H1 (cell line): ENCODE data around the gene EIF4E2. TPM values are rescaled to one million over a fixed set of nuclear protein-coding genes. Genes with fewer than 3 reads are reported as not detected.

Experiments used
- CTCF ChIA-PET: fragments of 300-600 bp; sonication (Branson Sonifier 250); formaldehyde crosslinking; loops from one replicate; lab custom pipeline; 2021; ENCODE audit not compliant: partially characterized antibody; lab: Charles Lee
- POLR2A ChIA-PET: fragments of 300-600 bp; sonication (Branson Sonifier 250); formaldehyde crosslinking; loops from one replicate; lab custom pipeline; 2021; ENCODE audit warnings: inconsistent platforms; ENCODE audit not compliant: partially characterized antibody; lab: Charles Lee
- DNase-seq, 2 experiments: peaks; one replicate each; pipeline versions ENCODE4 v3.0.0 to v3.0.0-alpha.2; 2010 to 2022; ENCODE audit warnings: low spot score in 2 of 2, low read depth in 1 of 2, mixed read lengths in 1 of 2
- FAIRE-seq: peaks from 2 replicates; lab custom pipeline; 2011; peaks lifted over from hg19 to GRCh38; lab: Jason Lieb, UNC
- H2AFZ ChIP-seq: 2 replicates; pipeline ENCODE4 v1.8.1; 2012; ENCODE audit warnings: low read length, inconsistent platforms
- H2AK5ac ChIP-seq: 2 replicates; pipeline ENCODE4 v1.6.1; 2013; ENCODE audit warnings: low read depth, low read length
- H2BK120ac ChIP-seq: replicated peaks from 2 replicates; pipeline ENCODE3; 2013; ENCODE audit warnings: low read depth, low read length, inconsistent platforms
- H2BK12ac ChIP-seq: 2 replicates; pipeline ENCODE4 v1.6.1; 2013; ENCODE audit warnings: low read depth, low read length
- H2BK15ac ChIP-seq: 2 replicates; pipeline ENCODE4 v1.6.1; 2013; ENCODE audit warnings: low read length
- H2BK20ac ChIP-seq: 2 replicates; pipeline ENCODE4 v1.6.1; 2013; ENCODE audit warnings: low read length
- H2BK5ac ChIP-seq: 2 replicates; pipeline ENCODE4 v1.6.1; 2013; ENCODE audit warnings: low read depth, low read length
- H3K14ac ChIP-seq: 2 replicates; pipeline ENCODE4 v1.6.1; 2013; ENCODE audit warnings: inconsistent platforms; ENCODE audit not compliant: insufficient read length
- H3K18ac ChIP-seq: 2 replicates; pipeline ENCODE4 v1.6.1; 2013; ENCODE audit warnings: low read length; ENCODE audit errors: extremely low read depth
- H3K23ac ChIP-seq: 2 replicates; pipeline ENCODE4 v1.6.1; 2013; ENCODE audit warnings: inconsistent platforms; ENCODE audit not compliant: insufficient read length
- H3K23me2 ChIP-seq: 2 replicates; pipeline ENCODE4 v1.6.1; 2013; ENCODE audit warnings: low read depth, low read length
- H3K27ac ChIP-seq: 2 replicates; pipeline ENCODE4 v1.6.1; 2011; ENCODE audit warnings: low read depth, low read length, inconsistent platforms
- H3K27me3 ChIP-seq, 4 experiments: replicated peaks in 1 of 4; 1 replicate in 1 of 4; 2 replicates in 3 of 4; pipeline versions ENCODE4 v1.6.1 to v1.8.1; 2011 to 2013; ENCODE audit warnings: low read length in 3 of 4, mild to moderate bottlenecking in 3 of 4, inconsistent platforms in 2 of 4, mixed read lengths in 2 of 4, moderate library complexity in 1 of 4; ENCODE audit not compliant: control insufficient read depth in 3 of 4, insufficient read depth in 3 of 4; ENCODE audit errors: extremely low read depth in 1 of 4
- H3K36me3 ChIP-seq, 4 experiments: 2 replicates each; pipeline versions ENCODE4 v1.6.1 to v1.8.1; 2011 to 2013; ENCODE audit warnings: mild to moderate bottlenecking in 4 of 4, low read length in 3 of 4, moderate library complexity in 2 of 4, control low read depth in 1 of 4, inconsistent platforms in 1 of 4; ENCODE audit not compliant: insufficient read depth in 4 of 4, control insufficient read depth in 2 of 4
- H3K4ac ChIP-seq: replicated peaks from 2 replicates; pipeline ENCODE3; 2013; ENCODE audit warnings: low read length, low read depth, mixed read lengths, inconsistent platforms; ENCODE audit not compliant: insufficient read length
- H3K4me1 ChIP-seq, 4 experiments: replicated peaks in 1 of 4; 1 replicate in 1 of 4; 2 replicates in 3 of 4; pipeline versions ENCODE4 v1.6.1 to v1.8.1; 2011 to 2013; ENCODE audit warnings: low read length in 3 of 4, inconsistent platforms in 2 of 4, mixed read lengths in 1 of 4; ENCODE audit not compliant: insufficient read depth in 4 of 4, control insufficient read depth in 3 of 4
- H3K4me2 ChIP-seq, 2 experiments: 2 replicates each; pipeline versions ENCODE4 v1.6.1 to v1.8.1; 2011 to 2013; ENCODE audit warnings: low read depth in 2 of 2, low read length in 2 of 2, control low read depth in 1 of 2, inconsistent platforms in 1 of 2, mild to moderate bottlenecking in 1 of 2; ENCODE audit not compliant: insufficient read depth in 1 of 2
- H3K4me3 ChIP-seq, 4 experiments: fragments of 200-600, 300-600 bp in 1 of 4; sonication (generic), shearing (Covaris generic), sonication (Bioruptor Twin) in 1 of 4; 2 replicates each; pipeline versions ENCODE4 v1.5.1 to v1.8.1; 2011 to 2016; ENCODE audit warnings: low read length in 4 of 4, low read depth in 3 of 4, control low read depth in 2 of 4, inconsistent platforms in 2 of 4, mild to moderate bottlenecking in 2 of 4, mixed read lengths in 1 of 4, moderate library complexity in 1 of 4; ENCODE audit not compliant: insufficient read depth in 2 of 4; ENCODE audit errors: extremely low read depth in 1 of 4
- H3K56ac ChIP-seq: replicated peaks from 2 replicates; pipeline ENCODE3; 2013; ENCODE audit warnings: low read depth, mild to moderate bottlenecking, mixed read lengths, low read length, inconsistent platforms; ENCODE audit not compliant: insufficient read length
- H3K79me1 ChIP-seq: 2 replicates; pipeline ENCODE4 v1.6.1; 2013; ENCODE audit warnings: low read depth, low read length, control low read depth
- H3K79me2 ChIP-seq, 2 experiments: 2 replicates each; pipeline versions ENCODE4 v1.6.1 to v1.8.1; 2012 to 2013; ENCODE audit warnings: low read length in 2 of 2, mild to moderate bottlenecking in 2 of 2, inconsistent platforms in 1 of 2; ENCODE audit not compliant: insufficient read depth in 2 of 2, control insufficient read depth in 1 of 2
- H3K9ac ChIP-seq, 4 experiments: replicated peaks in 1 of 4; 1 replicate in 1 of 4; 2 replicates in 3 of 4; pipeline versions ENCODE4 v1.6.1 to v1.8.1; 2011 to 2013; ENCODE audit warnings: low read depth in 3 of 4, low read length in 3 of 4, control low read depth in 2 of 4, mild to moderate bottlenecking in 2 of 4, moderate library complexity in 2 of 4, inconsistent platforms in 1 of 4; ENCODE audit errors: extremely low read depth in 1 of 4
- H3K9me3 ChIP-seq, 2 experiments: 2 replicates each; pipeline versions ENCODE4 v1.6.1 to v1.8.1; 2012 to 2013; ENCODE audit warnings: mild to moderate bottlenecking in 2 of 2, moderate library complexity in 2 of 2, control low read depth in 1 of 2, inconsistent platforms in 1 of 2, low read depth in 1 of 2, low read length in 1 of 2, mixed read lengths in 1 of 2; ENCODE audit not compliant: insufficient read depth in 2 of 2
- H4K20me1 ChIP-seq, 2 experiments: replicated peaks in 1 of 2; 2 replicates each; pipeline versions ENCODE3 to v1.8.1; 2011 to 2013; ENCODE audit warnings: inconsistent platforms in 2 of 2, low read length in 2 of 2, mild to moderate bottlenecking in 1 of 2; ENCODE audit not compliant: insufficient read depth in 2 of 2, control insufficient read depth in 1 of 2
- H4K5ac ChIP-seq: 2 replicates; pipeline ENCODE4 v1.6.1; 2013; ENCODE audit warnings: low read length, low read depth, mixed read lengths, inconsistent platforms; ENCODE audit not compliant: insufficient read length
- H4K8ac ChIP-seq: 2 replicates; pipeline ENCODE4 v1.8.0; 2013; ENCODE audit warnings: mild to moderate bottlenecking, moderate library complexity, low read length, inconsistent platforms; ENCODE audit not compliant: insufficient read depth; ENCODE audit errors: extremely low read depth
- H4K91ac ChIP-seq: replicated peaks from 2 replicates; pipeline ENCODE3; 2013; ENCODE audit warnings: low read length, mixed read lengths, inconsistent platforms; ENCODE audit not compliant: insufficient read length
- BCL11A ChIP-seq, 2 experiments: IDR thresholded peaks; one replicate each; pipeline ENCODE4 v1.6.1; 2011; ENCODE audit warnings: low read depth in 2 of 2, low read length in 2 of 2, mild to moderate bottlenecking in 2 of 2
- EGR1 ChIP-seq: IDR thresholded peaks from 2 replicates; pipeline ENCODE4 v1.6.1; 2011; ENCODE audit warnings: low read depth, low read length, borderline replicate concordance
- FOSL1 ChIP-seq: IDR thresholded peaks from 2 replicates; pipeline ENCODE4 v1.6.1; 2011; ENCODE audit warnings: mild to moderate bottlenecking, low read depth, low read length, moderate library complexity; ENCODE audit not compliant: insufficient read depth
- GTF2F1 ChIP-seq: IDR thresholded peaks from 2 replicates; pipeline ENCODE4 v1.6.1; 2012; ENCODE audit warnings: low read depth, low read length, improper control_type of control experiment, borderline replicate concordance
- JUN ChIP-seq: IDR thresholded peaks from 2 replicates; pipeline ENCODE4 v1.6.1; 2011; ENCODE audit warnings: low read depth, mild to moderate bottlenecking, improper control_type of control experiment, low read length
- PHF8 ChIP-seq: fragments of 200-600 bp; sonication (generic); conservative IDR thresholded peaks from 2 replicates; pipeline ENCODE4 v1.7.1; 2012; ENCODE audit warnings: low read depth, mild to moderate bottlenecking, inconsistent platforms, low read length, moderate library complexity
- RNF2 ChIP-seq: fragments of 200-900, 300-1000 bp; sonication (generic); IDR thresholded peaks from 2 replicates; pipeline ENCODE4 v1.7.1; 2016; ENCODE audit warnings: borderline replicate concordance, low read depth, mild to moderate bottlenecking, antibody characterized with exemption, low read length; ENCODE audit not compliant: poor library complexity, severe bottlenecking; ENCODE audit errors: missing control alignments
- SIN3A ChIP-seq, 2 experiments: IDR thresholded peaks in 1 of 2; conservative IDR thresholded peaks in 1 of 2; 2 replicates each; pipeline ENCODE4 v1.6.1; 2011 to 2012; ENCODE audit warnings: low read length in 2 of 2, improper control_type of control experiment in 1 of 2, low read depth in 1 of 2, mild to moderate bottlenecking in 1 of 2
- SIX5 ChIP-seq: IDR thresholded peaks from 2 replicates; pipeline ENCODE4 v1.6.1; 2011; ENCODE audit warnings: mild to moderate bottlenecking, low read depth, low read length
- TAF7 ChIP-seq: optimal IDR thresholded peaks from 2 replicates; pipeline ENCODE3; 2011; ENCODE audit warnings: low read depth, mild to moderate bottlenecking, inconsistent platforms, low read length, moderate library complexity, borderline replicate concordance
- WGBS, 2 experiments: shearing (Covaris generic) in 1 of 2; methylation state at CpG; one replicate each; pipeline versions ENCODE4 v1.1.6 to v1.1.7; 2013 to 2015; ENCODE audit warnings: low lambda C conversion rate in 2 of 2, mixed read lengths in 2 of 2, inconsistent platforms in 1 of 2, low coverage in 1 of 2, missing lambda C conversion rate in 1 of 2; ENCODE audit not compliant: insufficient replicate concordance in 2 of 2, insufficient coverage in 1 of 2, insufficient read length in 1 of 2; ENCODE audit errors: extremely low coverage in 1 of 2, missing lambda C conversion rate in 1 of 2; 5-methylcytosine and 5-hydroxymethylcytosine counted together
- polyA plus RNA-seq, 7 experiments: library from polyadenylated mRNA; depleted of rRNA in 3 of 7; stranded (reverse) in 5 of 7; unstranded in 2 of 7; fragments of >200 nt in 5 of 7; fragments of 200-250 nt in 2 of 7; gene quantifications; 1 replicate in 5 of 7; 2 replicates in 1 of 7; 4 replicates in 1 of 7; pipeline versions ENCODE4 v1.2.1 to v1.2.3, GENCODE V29; 2011 to 2013; ENCODE audit warnings: missing spikeins in 2 of 7, mixed read lengths in 2 of 7
- total RNA-seq: library from RNA; stranded (reverse); fragmentation: NEBNext Ultra II Directional; extraction: Animal tissue kit (Norgen Biotek cat#: 25700); gene quantifications from 2 replicates; pipeline ENCODE4 v1.2.1, GENCODE V29; 2021
- TF ChIP-seq, protein P1 (sequence below): IDR thresholded peaks from 2 replicates; pipeline ENCODE4 v1.6.1; 2012; ENCODE audit warnings: inconsistent platforms
- TF ChIP-seq, protein P2 (sequence below): IDR thresholded peaks from 2 replicates; pipeline ENCODE4 v1.6.1; 2011; ENCODE audit warnings: low read length, improper control_type of control experiment

Gene EIF4E2
- total and polyA plus RNA-seq, 2 of the 8 experiments (the other 6 are each of a cell fraction or from before 2014, with no cell fraction given), result 39.4 to 114 TPM

DNA sequence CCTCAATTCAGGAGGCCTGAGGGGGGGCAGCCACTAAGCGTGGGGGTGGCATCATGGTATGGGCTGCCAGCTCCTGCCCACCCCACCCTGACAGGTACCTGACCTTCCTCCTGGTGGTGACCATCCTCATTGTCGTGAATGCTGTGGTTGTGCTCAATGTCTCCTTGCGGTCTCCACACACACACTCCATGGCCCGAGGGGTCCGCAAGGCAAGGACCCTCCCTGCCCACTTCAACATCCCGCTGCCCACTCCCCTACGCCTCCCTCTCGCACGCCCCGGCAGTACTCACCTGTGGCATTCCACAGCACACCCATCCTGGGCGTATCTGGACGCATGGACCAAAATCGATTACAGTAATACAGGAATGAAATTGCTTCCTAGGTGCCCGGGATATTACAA is 7.0 kb upstream of the EIF4E2 start:
- Histone ChIP-seq H2AFZ (no peak overlapping the region), H4K20me1 (peaks cover 4 to 9% of the 10 kb centered on the region in 2 experiments), H3K18ac (no peak overlapping the region)
- TF ChIP-seq PHF8, result no peak
- no peak for TF ChIP-seq SIX5
- no peak for TF ChIP-seq JUN
- TF ChIP-seq BCL11A (IDR thresholded peaks at IDR 0.05; ENCODE audit: low read depth in 2 of 2, low read length in 2 of 2), result no peak
- TF ChIP-seq, protein P1, sequence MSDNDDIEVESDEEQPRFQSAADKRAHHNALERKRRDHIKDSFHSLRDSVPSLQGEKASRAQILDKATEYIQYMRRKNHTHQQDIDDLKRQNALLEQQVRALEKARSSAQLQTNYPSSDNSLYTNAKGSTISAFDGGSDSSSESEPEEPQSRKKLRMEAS, result no peak
- no peak for TF ChIP-seq FOSL1
- no peak for TF ChIP-seq EGR1
- TF ChIP-seq GTF2F1, result no peak
- TF ChIP-seq SIN3A (conservative IDR thresholded peaks at IDR 0.05 in 1 of 2, IDR thresholded peaks at IDR 0.05 in 1 of 2; ENCODE audit: low read depth in 1 of 2, low read length in 2 of 2), result no peak
- TF ChIP-seq, protein P2, sequence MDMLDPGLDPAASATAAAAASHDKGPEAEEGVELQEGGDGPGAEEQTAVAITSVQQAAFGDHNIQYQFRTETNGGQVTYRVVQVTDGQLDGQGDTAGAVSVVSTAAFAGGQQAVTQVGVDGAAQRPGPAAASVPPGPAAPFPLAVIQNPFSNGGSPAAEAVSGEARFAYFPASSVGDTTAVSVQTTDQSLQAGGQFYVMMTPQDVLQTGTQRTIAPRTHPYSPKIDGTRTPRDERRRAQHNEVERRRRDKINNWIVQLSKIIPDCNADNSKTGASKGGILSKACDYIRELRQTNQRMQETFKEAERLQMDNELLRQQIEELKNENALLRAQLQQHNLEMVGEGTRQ, result no peak
- TF ChIP-seq RNF2, result no peak
- no peak for TF ChIP-seq TAF7
- TF ChIP-seq, all 59 proteins: peak for 0
- no peak overlapping the region for H2BK12ac ChIP-seq
- DNase-seq (no peak), FAIRE-seq (no peak)
- no peak overlapping the region for H3K23ac ChIP-seq
- H2BK120ac ChIP-seq, result no peak overlapping the region
- peaks cover 0 to 15% of the 10 kb centered on the region in 2 experiments; a peak in 2 of 4 replicates for H3K79me2 ChIP-seq
- H3K27me3 ChIP-seq, result no peaks in the 10 kb centered on the region
- H4K91ac ChIP-seq, result no peak overlapping the region
- no peak overlapping the region for H2BK15ac ChIP-seq
- H3K36me3 ChIP-seq, result peaks cover 0 to 9% (median under 1%) of the 10 kb centered on the region in 4 experiments; a peak in 2 of 8 replicates
- peaks cover 5% of the 10 kb centered on the region; the same call in 1 of the 2 replicates for H3K79me1 ChIP-seq
- no peaks in the 10 kb centered on the region for H3K23me2 ChIP-seq
- no peak overlapping the region for H3K4me3 ChIP-seq
- no peak overlapping the region for H3K4me2 ChIP-seq
- ChIA-PET CTCF (no interaction called here), POLR2A (no interaction called here)
- no peak overlapping the region for H4K5ac ChIP-seq
- no peak overlapping the region for H3K4ac ChIP-seq
- H3K9ac ChIP-seq, result no peak overlapping the region
- WGBS, 2 experiments, result 86% methylated on average over 14 of the region's 14 CpGs; no CpG with 5 or more reads in 1 of the 2 experiments
- H4K8ac ChIP-seq, result no peak overlapping the region
- H3K27ac ChIP-seq, result no peak overlapping the region
- H3K14ac ChIP-seq, result no peak overlapping the region
- no peaks in the 10 kb centered on the region for H3K9me3 ChIP-seq
- no peak overlapping the region for H2BK20ac ChIP-seq
- no peak overlapping the region for H3K56ac ChIP-seq
- peaks cover 0 to 14% (median 8%) of the 10 kb centered on the region in 4 experiments; a peak in 6 of 7 replicates for H3K4me1 ChIP-seq
- no peak overlapping the region for H2BK5ac ChIP-seq
- no peak overlapping the region for H2AK5ac ChIP-seq
